Stimulated activated CD8-positive, alpha-beta memory T cell treated with anti-CD3 and anti-CD28 coated beads, Interleukin-7, amount 100 ng/mL, for 1 hour (primary cell): ENCODE measurements around the gene ITGA7.

Experiments used
- DNase-seq, 2 donors: peaks; one replicate each; pipeline ENCODE4 v3.0.0-alpha.2; 2020; ENCODE audit warnings: low read depth in 2 of 2

Gene ITGA7

GRCh38 chr12:55700255-55701018, 7.3 kb downstream of the ITGA7 start:
- no peak for DNase-seq

GRCh38 chr12:55699471-55700055, 8.1 kb downstream of the ITGA7 start:
- no peak for DNase-seq

- DNase-seq, result no peak
Measured at GRCh38 chr12:55698965-55699364, 8.7 kb downstream of the ITGA7 start.

GRCh38 chr12:55698241-55698955, 9.3 kb downstream of the ITGA7 start:
- DNase-seq, result no peak

- no peak for DNase-seq
Measured at GRCh38 chr12:55697686-55698085, 10.0 kb downstream of the ITGA7 start.

GRCh38 chr12:55696796-55697462, 10.8 kb downstream of the ITGA7 start:
- no peak for DNase-seq

- DNase-seq, result no peak
Measured at GRCh38 chr12:55696141-55696540, 11.6 kb downstream of the ITGA7 start.

- no peak for DNase-seq
Measured at GRCh38 chr12:55695349-55695748, 12.4 kb downstream of the ITGA7 start.

- no peak for DNase-seq
Measured at GRCh38 chr12:55694651-55695050, 13.1 kb downstream of the ITGA7 start.

- DNase-seq, result no peak
Measured at GRCh38 chr12:55694188-55694515, 13.6 kb downstream of the ITGA7 start.

GRCh38 chr12:55693323-55694187, 14.1 kb downstream of the ITGA7 start:
- DNase-seq, result no peak

GRCh38 chr12:55692631-55693322, 14.9 kb downstream of the ITGA7 start:
- DNase-seq, result no peak

- DNase-seq, result no peak
Measured at GRCh38 chr12:55688716-55689655, 18.7 kb downstream of the ITGA7 start.

GRCh38 chr12:55687746-55688145, 20.0 kb downstream of the ITGA7 start:
- no peak for DNase-seq

GRCh38 chr12:55686366-55687010, 21.2 kb downstream of the ITGA7 start:
- DNase-seq, result no peak

- no peak for DNase-seq
Measured at GRCh38 chr12:55685671-55686070, 22.0 kb downstream of the ITGA7 start.

- DNase-seq, result no peak
Measured at GRCh38 chr12:55684761-55685370, 22.8 kb downstream of the ITGA7 start.

- no peak for DNase-seq
Measured at GRCh38 chr12:55683676-55684075, 24.0 kb downstream of the ITGA7 start.
